SK-N-SH (cell line): ENCODE results near the gene HAUS5. TPM values are rescaled to one million over a fixed set of nuclear protein-coding genes. Genes with fewer than 3 reads are reported as not detected.

Experiments
- CTCF ChIA-PET: fragments of 300-600, 350-600 bp; formaldehyde crosslinking; extraction: SDS; loops from one replicate; lab custom pipeline; 2021; lab: Yijun Ruan, JAX
- POLR2A ChIA-PET: fragments of 350-600 bp; sonication (Branson Sonifier 250); formaldehyde crosslinking; extraction: SDS; loops from one replicate; lab custom pipeline; 2020; ENCODE audit warnings: antibody characterized with exemption, inconsistent platforms; lab: Yijun Ruan, JAX
- DNase-seq: peaks from one replicate; pipeline ENCODE4 v3.0.0; 2012
- H2AFZ ChIP-seq: fragments of 200-600 bp; sonication (generic); 2 replicates; pipeline ENCODE4 v1.8.1; 2016; ENCODE audit warnings: antibody characterized with exemption, mild to moderate bottlenecking, low read depth
- H3F3A ChIP-seq: fragments of 200-600 bp; sonication (generic); replicated peaks from 2 replicates; pipeline ENCODE3; 2016; ENCODE audit warnings: antibody characterized with exemption, mild to moderate bottlenecking; ENCODE audit not compliant: insufficient read depth
- H3K27ac ChIP-seq, 2 experiments: fragments of 200-500 bp in 1 of 2; fragments of 200-600 bp in 1 of 2; sonication (Bioruptor generic) in 1 of 2; sonication (generic), shearing (Covaris generic) in 1 of 2; 2 replicates each; pipeline versions ENCODE4 v1.5.1 to v1.6.1; 2014 to 2016; ENCODE audit warnings: low read depth in 2 of 2, inconsistent platforms in 1 of 2, low read length in 1 of 2, mild to moderate bottlenecking in 1 of 2, mixed read lengths in 1 of 2
- H3K27me3 ChIP-seq: fragments of 200-600 bp; sonication (generic), shearing (Covaris generic); 2 replicates; pipeline ENCODE4 v1.6.1; 2016; ENCODE audit warnings: mixed run types; ENCODE audit not compliant: insufficient read depth
- H3K36me3 ChIP-seq, 2 experiments: fragments of 200-500 bp in 1 of 2; fragments of 200-600 bp in 1 of 2; sonication (Bioruptor generic) in 1 of 2; sonication (generic) in 1 of 2; replicated peaks in 1 of 2; 2 replicates each; pipeline versions ENCODE3 to v1.5.1; 2014 to 2016; ENCODE audit warnings: low read length in 1 of 2, mild to moderate bottlenecking in 1 of 2; ENCODE audit not compliant: insufficient read depth in 2 of 2, control insufficient read depth in 1 of 2
- H3K4me1 ChIP-seq, 2 experiments: fragments of 200-500 bp in 1 of 2; fragments of 200-600 bp in 1 of 2; sonication (Bioruptor generic) in 1 of 2; sonication (generic), shearing (Covaris generic) in 1 of 2; 2 replicates each; pipeline versions ENCODE4 v1.5.1 to v1.6.1; 2014 to 2016; ENCODE audit warnings: low read depth in 1 of 2, low read length in 1 of 2, mixed run types in 1 of 2; ENCODE audit not compliant: insufficient read depth in 2 of 2, control insufficient read depth in 1 of 2
- H3K4me2 ChIP-seq: fragments of 200-600 bp; sonication (generic), shearing (Covaris generic); 2 replicates; pipeline ENCODE4 v1.6.1; 2017; ENCODE audit warnings: mixed run types
- H3K4me3 ChIP-seq, 2 experiments: fragments of 200-500 bp in 1 of 2; fragments of 200-600 bp in 1 of 2; sonication (Bioruptor generic) in 1 of 2; sonication (generic), shearing (Covaris generic) in 1 of 2; 2 replicates each; pipeline versions ENCODE4 v1.5.1 to v1.8.1; 2014 to 2016; ENCODE audit warnings: low read depth in 2 of 2, inconsistent platforms in 1 of 2, low read length in 1 of 2, mild to moderate bottlenecking in 1 of 2, mixed read lengths in 1 of 2, moderate library complexity in 1 of 2
- H3K79me2 ChIP-seq: fragments of 200-600 bp; sonication (generic); 2 replicates; pipeline ENCODE4 v1.8.1; 2017; ENCODE audit warnings: mild to moderate bottlenecking; ENCODE audit not compliant: insufficient read depth
- H3K9ac ChIP-seq: fragments of 200-600 bp; sonication (generic); 2 replicates; pipeline ENCODE4 v1.6.1; 2017; ENCODE audit warnings: mixed run types
- H3K9me2 ChIP-seq: fragments of 200-600 bp; sonication (generic); 2 replicates; pipeline ENCODE4 v1.6.1; 2017; ENCODE audit warnings: mixed run types
- H3K9me3 ChIP-seq: fragments of 200-600 bp; sonication (generic); 2 replicates; pipeline ENCODE4 v1.6.1; 2017; ENCODE audit warnings: mixed run types, mild to moderate bottlenecking, moderate library complexity
- H4K20me1 ChIP-seq: fragments of 200-600 bp; sonication (generic); 2 replicates; pipeline ENCODE4 v1.6.1; 2017; ENCODE audit warnings: mild to moderate bottlenecking, mixed run types; ENCODE audit not compliant: insufficient read depth
- CHD2 ChIP-seq: fragments of 150-350 bp; IDR thresholded peaks from 2 replicates; pipeline ENCODE4 v1.6.1; 2018; ENCODE audit warnings: low read length; ENCODE audit not compliant: partially characterized antibody
- ELF1 ChIP-seq: IDR thresholded peaks from 2 replicates; pipeline ENCODE4 v1.4.0; 2012
- EP300 ChIP-seq, 2 experiments: IDR thresholded peaks; 2 replicates each; pipeline versions ENCODE4 v1.4.0 to v1.6.1; 2012; ENCODE audit warnings: borderline replicate concordance in 1 of 2, low read depth in 1 of 2, low read length in 1 of 2
- EZH2phosphoT487 ChIP-seq: fragments of 200-600 bp; sonication (generic); IDR thresholded peaks from 2 replicates; pipeline ENCODE4 v1.6.1; 2017; ENCODE audit warnings: low read depth, mixed run types, mild to moderate bottlenecking, antibody characterized with exemption, moderate library complexity, borderline replicate concordance
- FOSL2 ChIP-seq: IDR thresholded peaks from 2 replicates; pipeline ENCODE4 v1.4.0; 2012; ENCODE audit warnings: low read depth, mild to moderate bottlenecking, moderate library complexity, borderline replicate concordance
- GABPA ChIP-seq: IDR thresholded peaks from 2 replicates; pipeline ENCODE4 v1.4.0; 2012; ENCODE audit warnings: low read depth, mild to moderate bottlenecking
- GATA2 ChIP-seq: sonication (generic); formaldehyde crosslinking; IDR thresholded peaks from 2 replicates; pipeline ENCODE4 v1.5.0; 2020; ENCODE audit warnings: mild to moderate bottlenecking, missing genetic modification reagents
- MEF2A ChIP-seq: IDR thresholded peaks from 2 replicates; pipeline ENCODE4 v1.4.0; 2012; ENCODE audit warnings: low read depth, borderline replicate concordance
- MXI1 ChIP-seq: IDR thresholded peaks from 2 replicates; pipeline ENCODE4 v1.6.1; 2012; ENCODE audit warnings: mild to moderate bottlenecking, low read depth, low read length, improper control_type of control experiment
- NFIC ChIP-seq: IDR thresholded peaks from 2 replicates; pipeline ENCODE4 v1.4.0; 2012; ENCODE audit warnings: borderline replicate concordance
- NRF1 ChIP-seq: IDR thresholded peaks from 2 replicates; pipeline ENCODE4 v1.6.1; 2012; ENCODE audit warnings: low read depth, mild to moderate bottlenecking, low read length
- RAD21 ChIP-seq: IDR thresholded peaks from 2 replicates; pipeline ENCODE4 v1.6.1; 2012; ENCODE audit warnings: mild to moderate bottlenecking, low read length
- RCOR1 ChIP-seq: fragments of 150-350 bp; IDR thresholded peaks from 2 replicates; pipeline ENCODE4 v1.6.1; 2017; ENCODE audit warnings: antibody characterized with exemption, low read length
- SIN3A ChIP-seq: IDR thresholded peaks from 2 replicates; pipeline ENCODE4 v1.6.1; 2012; ENCODE audit warnings: low read depth, mild to moderate bottlenecking, low read length, moderate library complexity, borderline replicate concordance
- TAF1 ChIP-seq: IDR thresholded peaks from 2 replicates; pipeline ENCODE4 v1.6.1; 2012; ENCODE audit warnings: low read depth, mild to moderate bottlenecking, low read length, moderate library complexity, borderline replicate concordance
- TCF12 ChIP-seq: IDR thresholded peaks from 2 replicates; pipeline ENCODE4 v1.4.0; 2012
- WGBS: methylation state at CpG from one replicate; pipeline ENCODE4 v1.1.6; 2017; ENCODE audit warnings: low lambda C conversion rate; 5-methylcytosine and 5-hydroxymethylcytosine counted together
- polyA plus RNA-seq, 3 experiments: library from polyadenylated mRNA; depleted of rRNA; stranded (reverse); fragments of >200 nt; gene quantifications; 2 replicates each; pipeline ENCODE4 v1.2.3, GENCODE V29; 2012
- TF ChIP-seq, protein P1 (sequence below): IDR thresholded peaks from 2 replicates; pipeline ENCODE4 v1.4.0; 2012; ENCODE audit warnings: low read depth, borderline replicate concordance
- TF ChIP-seq, protein P2 (sequence below): IDR thresholded peaks from 2 replicates; pipeline ENCODE4; 2012

The HAUS5 gene
- polyA plus RNA-seq, 1 of the 3 experiments (the other 2 are of a cell fraction): 7.1 TPM

DNA sequence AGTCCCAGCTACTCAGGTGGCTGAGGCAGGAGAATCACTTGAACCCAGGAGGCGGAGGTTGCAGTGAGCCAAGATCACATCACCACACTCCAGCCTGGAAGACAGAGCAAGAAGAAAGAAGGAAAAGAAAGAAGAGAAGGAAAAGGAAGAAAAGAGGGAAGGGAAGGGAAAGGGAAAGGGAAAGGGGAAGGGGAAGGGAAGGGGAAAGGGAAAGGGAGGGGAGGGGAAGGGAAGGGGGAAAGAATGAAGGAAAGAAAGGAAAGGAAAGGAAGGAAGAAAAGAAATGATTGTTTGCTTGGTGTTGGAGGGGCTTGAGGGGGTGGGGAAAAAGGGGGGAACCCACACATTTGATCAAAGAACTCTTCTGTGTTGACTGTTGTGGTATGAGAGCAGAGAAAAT, 16.6 kb upstream of the HAUS5 start:
- no peaks in the 10 kb centered on the region for H3K79me2 ChIP-seq
- H3K4me1 ChIP-seq: no peaks in the 10 kb centered on the region
- H3K27ac ChIP-seq: no peak overlapping the region
- no peaks in the 10 kb centered on the region for H3K36me3 ChIP-seq
- no peaks in the 10 kb centered on the region for H3K9me3 ChIP-seq
- H3K4me3 ChIP-seq: no peak overlapping the region
- DNase-seq: no peak
- H3K4me2 ChIP-seq: no peak overlapping the region
- H3K27me3 ChIP-seq: peaks cover 23% of the 10 kb centered on the region; the same call in 1 of the 2 replicates
- ChIA-PET CTCF (interaction anchor here (1.5 kb wide), 1 partner anchor 47 kb away, joined by 3 read pairs; no protein-coding TSS in a partner anchor), POLR2A (no interaction called here)
- H3F3A ChIP-seq: no peaks in the 10 kb centered on the region
- H3K9ac ChIP-seq: no peak overlapping the region
- WGBS: 100% methylated on average over 1 of the region's 1 CpG
- no peaks in the 10 kb centered on the region for H4K20me1 ChIP-seq
- H2AFZ ChIP-seq: no peak overlapping the region
- H3K9me2 ChIP-seq: no peaks in the 10 kb centered on the region
- TF ChIP-seq SIN3A: no peak
- no peak for TF ChIP-seq RAD21
- no peak for TF ChIP-seq RCOR1
- no peak for TF ChIP-seq MEF2A
- TF ChIP-seq EZH2phosphoT487: no peak
- no peak for TF ChIP-seq MXI1
- TF ChIP-seq FOSL2: no peak
- no peak for TF ChIP-seq EP300 (IDR thresholded peaks at IDR 0.05; ENCODE audit: borderline replicate concordance in 1 of 2, low read depth in 1 of 2, low read length in 1 of 2)
- no peak for TF ChIP-seq NRF1
- no peak for TF ChIP-seq NFIC
- no peak for TF ChIP-seq GATA2
- TF ChIP-seq TAF1: no peak
- TF ChIP-seq CHD2: no peak
- TF ChIP-seq GABPA: no peak
- TF ChIP-seq, protein P1, sequence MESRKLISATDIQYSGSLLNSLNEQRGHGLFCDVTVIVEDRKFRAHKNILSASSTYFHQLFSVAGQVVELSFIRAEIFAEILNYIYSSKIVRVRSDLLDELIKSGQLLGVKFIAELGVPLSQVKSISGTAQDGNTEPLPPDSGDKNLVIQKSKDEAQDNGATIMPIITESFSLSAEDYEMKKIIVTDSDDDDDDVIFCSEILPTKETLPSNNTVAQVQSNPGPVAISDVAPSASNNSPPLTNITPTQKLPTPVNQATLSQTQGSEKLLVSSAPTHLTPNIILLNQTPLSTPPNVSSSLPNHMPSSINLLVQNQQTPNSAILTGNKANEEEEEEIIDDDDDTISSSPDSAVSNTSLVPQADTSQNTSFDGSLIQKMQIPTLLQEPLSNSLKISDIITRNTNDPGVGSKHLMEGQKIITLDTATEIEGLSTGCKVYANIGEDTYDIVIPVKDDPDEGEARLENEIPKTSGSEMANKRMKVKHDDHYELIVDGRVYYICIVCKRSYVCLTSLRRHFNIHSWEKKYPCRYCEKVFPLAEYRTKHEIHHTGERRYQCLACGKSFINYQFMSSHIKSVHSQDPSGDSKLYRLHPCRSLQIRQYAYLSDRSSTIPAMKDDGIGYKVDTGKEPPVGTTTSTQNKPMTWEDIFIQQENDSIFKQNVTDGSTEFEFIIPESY: no peak
- no peak for TF ChIP-seq ELF1
- TF ChIP-seq, all 33 proteins: peak for 0

DNA sequence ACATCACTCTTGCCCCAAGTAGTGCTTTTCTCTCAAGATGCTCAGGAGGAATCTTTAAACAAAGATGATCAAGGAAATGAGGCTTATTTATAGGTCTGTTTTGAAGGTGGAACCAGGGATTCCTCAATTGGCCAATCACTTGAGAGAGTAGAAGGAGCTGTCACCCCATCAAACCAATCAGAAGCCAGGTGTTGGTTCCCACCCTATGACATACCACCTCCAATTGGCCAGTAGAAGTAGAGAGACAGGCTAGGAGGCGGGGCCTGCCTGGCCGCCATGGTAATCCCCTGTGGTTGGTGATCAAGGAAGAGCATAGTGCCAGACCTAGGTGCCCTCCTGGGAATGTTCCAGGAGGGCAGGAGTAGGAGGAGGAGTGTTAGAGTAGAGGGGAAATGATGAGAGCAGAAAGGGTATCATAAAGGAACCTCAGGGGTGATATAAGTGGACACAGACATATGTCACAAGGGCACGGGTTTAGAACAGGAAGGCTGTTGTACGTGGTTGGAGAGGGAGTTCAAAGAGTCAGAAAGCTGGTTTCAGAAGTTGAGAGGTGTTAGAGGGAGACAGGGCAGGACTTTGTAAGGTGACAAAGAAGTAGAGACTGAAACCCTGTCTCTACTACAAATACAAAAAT, 16.1 kb upstream of the HAUS5 start:
- H3K36me3 ChIP-seq: no peaks in the 10 kb centered on the region
- peak; percentile 43 for DNase-seq
- H4K20me1 ChIP-seq: no peaks in the 10 kb centered on the region
- CTCF ChIA-PET: no interaction called here
- TF ChIP-seq TCF12 (no peak), NFIC (no peak)
- TF ChIP-seq, protein P2, sequence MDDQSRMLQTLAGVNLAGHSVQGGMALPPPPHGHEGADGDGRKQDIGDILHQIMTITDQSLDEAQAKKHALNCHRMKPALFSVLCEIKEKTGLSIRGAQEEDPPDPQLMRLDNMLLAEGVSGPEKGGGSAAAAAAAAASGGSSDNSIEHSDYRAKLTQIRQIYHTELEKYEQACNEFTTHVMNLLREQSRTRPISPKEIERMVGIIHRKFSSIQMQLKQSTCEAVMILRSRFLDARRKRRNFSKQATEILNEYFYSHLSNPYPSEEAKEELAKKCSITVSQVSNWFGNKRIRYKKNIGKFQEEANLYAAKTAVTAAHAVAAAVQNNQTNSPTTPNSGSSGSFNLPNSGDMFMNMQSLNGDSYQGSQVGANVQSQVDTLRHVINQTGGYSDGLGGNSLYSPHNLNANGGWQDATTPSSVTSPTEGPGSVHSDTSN: peak; percentile 62
- H3K27ac ChIP-seq: no peak overlapping the region
- peaks cover 25% of the 10 kb centered on the region; the same call in 1 of the 2 replicates for H3K27me3 ChIP-seq
- H3K9me3 ChIP-seq: no peaks in the 10 kb centered on the region
- H3K79me2 ChIP-seq: no peaks in the 10 kb centered on the region
- no peaks in the 10 kb centered on the region for H3F3A ChIP-seq
- POLR2A ChIA-PET: interaction anchor here (0.6 kb wide), 1 partner anchor 134 kb away, joined by 4 read pairs; no protein-coding TSS in a partner anchor
- no peak overlapping the region for H3K9ac ChIP-seq
- H3K9me2 ChIP-seq: no peaks in the 10 kb centered on the region
- WGBS: 8% methylated on average over 4 of the region's 4 CpGs
- no peak overlapping the region for H3K4me3 ChIP-seq
- no peak overlapping the region for H2AFZ ChIP-seq
- H3K4me1 ChIP-seq: no peaks in the 10 kb centered on the region
- H3K4me2 ChIP-seq: no peak overlapping the region
